K562 (cell line): ENCODE results near the gene ORC1. TPM values are rescaled to one million over a fixed set of nuclear protein-coding genes. Genes with fewer than 3 reads are reported as not detected.

Experiments
- ATAC-seq: fragments of 200-7000 bp; cut with Tn5 transposase; 3 replicates; pipeline ENCODE4 v1.9.1; 2020; ENCODE audit warnings: moderate library complexity
- BruUV-seq: library from RNA; stranded (reverse); fragments of 400-500 nt; replicated peaks from 2 replicates; lab custom pipeline; 2021; lab: Mats Ljungman, UMichigan
- CTCF ChIA-PET: fragments of 300-600 bp; formaldehyde crosslinking; extraction: SDS; loops from one replicate; lab custom pipeline; 2021; ENCODE audit warnings: low intra/inter-chr PET ratio; lab: Yijun Ruan, JAX
- POLR2A ChIA-PET: fragments of 300-600, 350-650 bp; sonication (Branson Sonifier 250); formaldehyde crosslinking; extraction: SDS; loops from one replicate; lab custom pipeline; 2021; ENCODE audit warnings: antibody characterized with exemption, inconsistent platforms; lab: Yijun Ruan, JAX
- DNase-seq, 4 experiments: peaks; one replicate each; pipeline versions ENCODE4 v3.0.0 to v3.0.0-alpha.2; 2011 to 2018; ENCODE audit warnings: low spot score in 3 of 4, mixed read lengths in 3 of 4; ENCODE audit errors: extremely low read depth in 1 of 4
- FAIRE-seq: peaks from 2 replicates; lab custom pipeline; 2011; peaks lifted over from hg19 to GRCh38; lab: Jason Lieb, UNC
- H2AFZ ChIP-seq: 2 replicates; pipeline ENCODE4 v1.6.0; 2011; ENCODE audit warnings: low read depth, low read length, control low read depth, inconsistent platforms
- H3K27ac ChIP-seq: fragments of 200-600 bp; 3 replicates; pipeline ENCODE4 v1.8.0; 2011; ENCODE audit warnings: low read depth, mild to moderate bottlenecking, control low read depth, inconsistent platforms, low read length, moderate library complexity, mixed read lengths; ENCODE audit errors: extremely low read depth
- H3K27me3 ChIP-seq, 2 experiments: fragments of 300-600 bp in 1 of 2; 2 replicates in 1 of 2; 3 replicates in 1 of 2; pipeline versions ENCODE4 v1.6.0 to v1.8.0; 2011; ENCODE audit warnings: inconsistent platforms in 2 of 2, low read length in 2 of 2, mild to moderate bottlenecking in 1 of 2, mixed read lengths in 1 of 2, moderate library complexity in 1 of 2; ENCODE audit not compliant: control insufficient read depth in 2 of 2, insufficient read depth in 2 of 2
- H3K36me3 ChIP-seq: fragments of 300-600 bp; 3 replicates; pipeline ENCODE4 v1.8.0; 2011; ENCODE audit warnings: mild to moderate bottlenecking, low read length, inconsistent platforms; ENCODE audit not compliant: control insufficient read depth, insufficient read depth
- H3K4me1 ChIP-seq, 2 experiments: fragments of 200-600 bp in 1 of 2; replicated peaks in 1 of 2; 2 replicates in 1 of 2; 3 replicates in 1 of 2; pipeline versions ENCODE4 v1.5.1 to v1.8.0; 2011; ENCODE audit warnings: inconsistent platforms in 2 of 2, low read length in 2 of 2, mild to moderate bottlenecking in 1 of 2, mixed read lengths in 1 of 2, moderate library complexity in 1 of 2; ENCODE audit not compliant: control insufficient read depth in 2 of 2, insufficient read depth in 2 of 2
- H3K4me2 ChIP-seq: 2 replicates; pipeline ENCODE4 v1.6.1; 2011; ENCODE audit warnings: low read length, control low read depth, inconsistent platforms, mixed read lengths; ENCODE audit not compliant: insufficient read depth
- H3K4me3 ChIP-seq: fragments of 200-600 bp; sonication (generic), shearing (Covaris generic); 2 replicates; pipeline ENCODE4 v1.5.1; 2016; ENCODE audit warnings: control low read depth, inconsistent platforms
- H3K79me2 ChIP-seq: fragments of 200-600 bp; 3 replicates; pipeline ENCODE4 v1.8.0; 2011; ENCODE audit warnings: low read length, inconsistent platforms; ENCODE audit not compliant: control insufficient read depth, insufficient read depth
- H3K9ac ChIP-seq, 2 experiments: 2 replicates each; pipeline versions ENCODE4 v1.6.0 to v1.6.1; 2011; ENCODE audit warnings: low read depth in 2 of 2, low read length in 2 of 2, control low read depth in 1 of 2, inconsistent platforms in 1 of 2, mild to moderate bottlenecking in 1 of 2, mixed read lengths in 1 of 2; ENCODE audit not compliant: insufficient read depth in 1 of 2
- H3K9me1 ChIP-seq: one replicate; pipeline ENCODE4 v1.6.0; 2011; ENCODE audit warnings: inconsistent platforms, mild to moderate bottlenecking, low read length, moderate library complexity; ENCODE audit not compliant: control insufficient read depth, insufficient read depth
- H3K9me3 ChIP-seq: replicated peaks from 2 replicates; pipeline ENCODE4 v1.5.1; 2011; ENCODE audit warnings: low read depth, low read length, inconsistent platforms; ENCODE audit not compliant: control insufficient read depth, insufficient read depth
- H4K20me1 ChIP-seq: replicated peaks from 2 replicates; pipeline ENCODE4 v1.6.1; 2011; ENCODE audit warnings: low read length, inconsistent platforms, mixed read lengths; ENCODE audit not compliant: control insufficient read depth, insufficient read depth
- MEIS2 ChIP-seq: fragments of 450-650 bp; IDR thresholded peaks from 2 replicates; pipeline ENCODE4 v1.6.1; 2014; ENCODE audit warnings: mild to moderate bottlenecking; ENCODE audit not compliant: partially characterized antibody
- POLR2AphosphoS5 ChIP-seq: IDR thresholded peaks from 2 replicates; pipeline ENCODE4 v1.6.1; 2011; ENCODE audit warnings: mild to moderate bottlenecking, low read depth, low read length, moderate library complexity; ENCODE audit not compliant: control insufficient read depth, insufficient read depth
- SFPQ ChIP-seq: fragments of 200-400 bp; formaldehyde crosslinking; IDR thresholded peaks from 2 replicates; pipeline ENCODE4 v1.6.1; 2017; ENCODE audit warnings: mild to moderate bottlenecking, low read depth, low read length, moderate library complexity
- STAT5B ChIP-seq: fragments of 250-450 bp; sonication (Bioruptor Pico); IDR thresholded peaks from 2 replicates; pipeline ENCODE4 v1.8.0; 2021; ENCODE audit warnings: mild to moderate bottlenecking, inconsistent platforms
- SUPT5H ChIP-seq: fragments of 450-650 bp; IDR thresholded peaks from 2 replicates; pipeline ENCODE4 v1.6.1; 2016
- TAF9B ChIP-seq: fragments of 450-650 bp; IDR thresholded peaks from 2 replicates; pipeline ENCODE4 v1.6.1; 2018; ENCODE audit warnings: mild to moderate bottlenecking; ENCODE audit not compliant: partially characterized antibody
- TARDBP ChIP-seq: fragments of 450-650 bp; IDR thresholded peaks from 2 replicates; pipeline ENCODE4 v1.6.1; 2016
- THRAP3 ChIP-seq: fragments of 450-650 bp; IDR thresholded peaks from 2 replicates; pipeline ENCODE4 v1.6.1; 2016; ENCODE audit warnings: mild to moderate bottlenecking, inconsistent platforms, borderline replicate concordance
- ZNF766 ChIP-seq: fragments of 200-800 bp; sonication (Bioruptor generic); conservative IDR thresholded peaks from 2 replicates; pipeline ENCODE4 v1.6.1; 2016; ENCODE audit warnings: missing genetic modification characterization, missing compliant biosample characterization
- ZNF830 ChIP-seq: fragments of 250-450 bp; sonication (Bioruptor Pico); IDR thresholded peaks from 2 replicates; pipeline ENCODE4 v1.5.0; 2021; ENCODE audit warnings: mild to moderate bottlenecking
- WGBS: fragments of 100-300 bp; shearing (Covaris generic); methylation state at CpG from one replicate; pipeline ENCODE4 v1.1.6; 2016; ENCODE audit warnings: low coverage, mixed read lengths; ENCODE audit not compliant: insufficient coverage; ENCODE audit errors: missing lambda C conversion rate; 5-methylcytosine and 5-hydroxymethylcytosine counted together
- in situ Hi-C: fragments of 300-500 bp; cut with MboI; formaldehyde crosslinking; loops from 4 replicates; pipeline ENCODE4 v1.15.0; 2018; ENCODE audit warnings: inconsistent platforms, mixed read lengths
- intact Hi-C: fragments of 100-400 bp; cut with micrococcal nuclease; formaldehyde crosslinking; loops from 2 replicates; pipeline ENCODE4 v1.14.2; 2022
- polyA plus RNA-seq, 8 experiments: library from polyadenylated mRNA; depleted of rRNA in 4 of 8; stranded (reverse) in 5 of 8; unstranded in 3 of 8; fragments of >200 nt; fragmentation: Nextera tagmentation in 2 of 8; fragmentation: Illumina TruSeq in 1 of 8; extraction: Ambion mirVana in 2 of 8; extraction: Trizol in 1 of 8; gene quantifications; 2 replicates each; pipeline versions ENCODE4 v1.2.1 to v1.2.3, GENCODE V29; 2011 to 2014; ENCODE audit warnings: inconsistent platforms in 1 of 8, missing spikeins in 1 of 8
- total RNA-seq, 7 experiments: library from RNA; depleted of rRNA in 6 of 7; stranded (reverse); fragments of >200 nt in 6 of 7; fragmentation: Illumina TruSeq in 2 of 7; extraction: Trizol in 2 of 7; gene quantifications; 2 replicates each; pipeline versions ENCODE4 v1.2.1 to v1.2.3, GENCODE V29; 2011 to 2021; ENCODE audit warnings: low replicate concordance in 1 of 7

The ORC1 gene
- total and polyA plus RNA-seq, 9 of the 15 experiments (the other 6 are each of a cell fraction or from before 2014, with no cell fraction given) = 26.4 to 91.6 (median 69.7) TPM

- Histone ChIP-seq H3K36me3 (peaks cover 95% of the 10 kb centered on the region), H4K20me1 (no peaks in the 10 kb centered on the region; the same call in 1 of the 2 replicates), H3K4me3 (no peak overlapping the region), H3K4me2 (no peak overlapping the region), H3K9ac (no peak overlapping the region), H3K9me3 (no peaks in the 10 kb centered on the region), H3K9me1 (no peaks in the 10 kb centered on the region), H3K27ac (no peak overlapping the region), H3K4me1 (no peaks in the 10 kb centered on the region), H2AFZ (no peak overlapping the region), H3K27me3 (no peaks in the 10 kb centered on the region), H3K79me2 (peaks cover 16% of the 10 kb centered on the region)
- TF ChIP-seq MEIS2 = no peak
- no peak for TF ChIP-seq THRAP3
- no peak for TF ChIP-seq STAT5B
- no peak for TF ChIP-seq SFPQ
- TF ChIP-seq ZNF766 = no peak
- peak; percentile 40 for TF ChIP-seq SUPT5H
- no peak for TF ChIP-seq ZNF830 (CRISPR knock-in tag)
- peak; percentile 44; the same call in 1 of the 2 replicates for TF ChIP-seq POLR2AphosphoS5
- TF ChIP-seq TAF9B = no peak
- TF ChIP-seq TARDBP = no peak
- ATAC-seq (no peak), DNase-seq (no peak), FAIRE-seq (no peak)
- in situ Hi-C loops (no loop called here), intact Hi-C loops (no loop called here)
- CTCF ChIA-PET = no interaction called here
- WGBS = 92% methylated on average over 5 of the region's 5 CpGs
- POLR2A ChIA-PET = interaction anchor here (1.0 to 1.6 kb wide), 2 partner anchors 10 to 21 kb away, joined by 6 to 9 read pairs; partner anchors contain the start of gene CC2D1B
- BruUV-seq = no TSS peak
Measured at GRCh38 chr1:52386458-52386857, 17.8 kb downstream of the ORC1 start.
